Keratinocyte (primary cell): ENCODE measurements around the gene ODF2L.

Experiments
- CTCF ChIP-seq, 3 experiments: IDR thresholded peaks in 1 of 3; conservative IDR thresholded peaks in 1 of 3; optimal IDR thresholded peaks in 1 of 3; 2 replicates in 2 of 3; 3 replicates in 1 of 3; pipeline versions ENCODE3 to v1.5.1; 2011; ENCODE audit warnings: low read length in 3 of 3, mild to moderate bottlenecking in 3 of 3, moderate library complexity in 2 of 3, control low read depth in 1 of 3, inconsistent platforms in 1 of 3; ENCODE audit not compliant: insufficient read depth in 2 of 3; ENCODE audit errors: extremely low read depth in 1 of 3
- EZH2 ChIP-seq: IDR thresholded peaks from one replicate; pipeline ENCODE4 v1.6.1; 2012; ENCODE audit warnings: inconsistent platforms, mild to moderate bottlenecking, low read length, moderate library complexity

- TF ChIP-seq CTCF (optimal IDR thresholded peaks at IDR 0.05 in 1 of 3, IDR thresholded peaks at IDR 0.05 in 1 of 3, conservative IDR thresholded peaks at IDR 0.05 in 1 of 3; ENCODE audit: extremely low read depth in 1 of 3, insufficient read depth in 2 of 3, low read length in 3 of 3), result no peak
- TF ChIP-seq EZH2, result no peak
These were observed 17.3 kb downstream of the ODF2L start for GRCh38 chr1:86378813-86379212.
